ENCODE data around the gene ZNF335.
A peak's percentile ranks its signal among the peaks of the same experiment; 100 is the strongest.
"Not testable (repeated sequence)": the region's sequence is repeated elsewhere in the genome, so short reads cannot be mapped to it uniquely, and the experiment has no call there.

Gene ZNF335

DNA sequence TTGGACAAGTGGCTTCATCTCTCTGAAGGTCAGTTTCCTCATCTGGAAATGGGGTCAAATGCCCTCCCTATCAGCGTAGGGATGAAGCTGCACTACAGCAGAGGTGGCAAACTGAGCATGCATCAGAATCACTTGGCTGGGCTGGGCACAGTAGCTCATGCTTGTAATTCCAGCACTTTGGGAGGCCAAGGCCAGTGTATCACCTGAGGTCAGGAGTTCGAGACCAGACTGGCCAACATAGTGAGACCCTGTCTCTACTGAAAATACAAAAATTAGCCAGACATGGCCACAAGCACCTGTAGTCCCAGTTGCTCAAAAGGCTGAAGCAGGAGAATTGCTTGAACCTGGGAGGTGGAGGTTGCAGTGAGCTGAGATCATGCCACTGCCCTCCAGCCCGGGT lies 30.0 kb upstream of the ZNF335 start:
- DNase-seq, result no peak
- in situ Hi-C loops (cut with MboI; ENCODE audit: low pct_unique_long_range_greater_than_20kb, low sequenced_read_pairs), result no loop called here

DNA sequence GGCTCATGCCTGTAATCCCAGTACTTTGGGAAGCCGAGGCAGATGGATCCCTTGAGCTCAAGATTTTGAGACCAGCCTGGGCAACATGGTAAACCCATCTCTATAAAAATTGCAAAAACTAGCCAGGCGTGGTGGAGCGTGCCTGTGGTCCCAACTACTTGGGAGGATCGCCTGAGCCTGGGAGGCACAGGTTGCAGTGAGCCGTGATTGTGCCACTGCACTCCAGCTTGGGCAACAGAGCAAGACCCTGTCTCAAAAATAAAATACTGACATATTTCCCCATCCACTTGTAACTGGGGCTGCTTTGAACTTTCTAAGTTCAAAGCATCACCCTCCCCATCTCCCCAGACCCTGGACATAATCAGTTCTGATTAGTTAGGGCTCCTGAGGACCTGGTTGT lies 29.5 kb upstream of the ZNF335 start:
- DNase-seq, result no peak
- in situ Hi-C loops (cut with MboI; ENCODE audit: low pct_unique_long_range_greater_than_20kb, low sequenced_read_pairs), result no loop called here

DNA sequence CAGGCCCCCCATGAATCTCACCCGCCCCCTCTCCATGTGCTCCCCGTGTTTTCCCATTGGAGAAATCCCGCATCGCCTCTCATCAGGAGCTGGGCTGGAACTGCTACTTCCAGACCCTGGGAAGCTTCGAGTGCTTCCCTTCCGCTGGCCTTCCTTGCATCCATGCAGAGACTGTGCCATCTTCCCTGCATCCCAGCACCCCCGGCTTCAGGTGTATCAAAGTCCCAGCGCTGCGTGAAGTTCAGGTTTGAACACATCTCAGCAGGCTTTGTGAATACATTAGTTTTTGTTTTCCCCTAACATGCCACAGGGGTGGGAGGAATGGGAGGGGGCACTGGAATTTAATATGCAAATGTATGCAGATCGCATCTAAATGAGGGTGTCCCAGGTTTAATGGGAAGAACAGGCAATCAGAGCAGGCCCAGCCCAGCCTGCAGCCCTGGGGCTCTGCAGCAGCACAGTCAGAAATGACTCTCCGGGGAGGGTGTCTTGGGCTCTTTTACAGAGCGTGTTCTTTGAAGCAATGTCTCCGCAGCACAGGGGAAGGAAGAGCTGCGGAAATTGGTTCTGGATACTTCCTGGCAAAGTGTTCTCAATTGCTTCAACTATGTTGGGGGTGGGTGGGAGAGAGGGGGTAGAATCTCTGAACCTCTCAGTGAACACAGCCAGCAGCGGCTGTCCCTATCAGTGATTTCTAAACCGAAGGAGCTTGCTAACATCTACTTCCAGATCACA lies 28.4 kb upstream of the ZNF335 start:
- no peak for DNase-seq
- in situ Hi-C loops (cut with MboI; ENCODE audit: low pct_unique_long_range_greater_than_20kb, low sequenced_read_pairs), result no loop called here

DNA sequence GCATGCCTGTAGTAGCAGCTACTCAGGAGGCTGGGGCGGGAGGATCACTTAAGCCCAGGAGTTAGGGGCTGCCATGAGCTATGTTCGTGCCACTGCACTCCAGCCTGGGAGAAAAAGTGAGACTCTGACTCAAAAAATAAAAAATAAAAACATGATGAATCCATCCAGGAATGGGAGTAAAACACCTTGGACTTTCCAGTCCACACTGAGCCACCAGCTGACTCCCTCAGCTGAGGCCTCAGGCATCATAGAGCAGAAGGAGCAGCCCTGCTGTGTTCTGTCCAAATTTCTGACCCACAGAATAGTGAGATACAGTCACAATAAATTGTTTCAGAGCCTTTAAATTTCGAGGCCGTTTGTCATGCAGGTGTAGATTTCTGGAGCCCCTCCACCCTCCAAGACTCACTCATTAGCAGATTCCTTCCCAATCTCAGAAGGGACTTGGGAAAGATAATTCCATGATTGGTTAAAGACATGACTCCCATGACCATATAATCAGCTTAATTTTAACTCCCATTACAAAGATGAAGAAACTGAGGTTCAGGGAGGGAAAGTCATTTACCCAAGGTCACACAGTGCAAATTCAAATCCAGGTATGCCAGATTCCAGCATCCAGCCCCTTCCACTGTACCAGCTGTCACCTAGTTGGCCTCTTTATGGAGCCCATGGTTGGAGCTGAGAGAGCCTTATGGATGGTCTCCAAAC lies 27.7 kb upstream of the ZNF335 start:
- in situ Hi-C loops (cut with MboI; ENCODE audit: low pct_unique_long_range_greater_than_20kb, low sequenced_read_pairs), result no loop called here
- DNase-seq, result no peak

DNA sequence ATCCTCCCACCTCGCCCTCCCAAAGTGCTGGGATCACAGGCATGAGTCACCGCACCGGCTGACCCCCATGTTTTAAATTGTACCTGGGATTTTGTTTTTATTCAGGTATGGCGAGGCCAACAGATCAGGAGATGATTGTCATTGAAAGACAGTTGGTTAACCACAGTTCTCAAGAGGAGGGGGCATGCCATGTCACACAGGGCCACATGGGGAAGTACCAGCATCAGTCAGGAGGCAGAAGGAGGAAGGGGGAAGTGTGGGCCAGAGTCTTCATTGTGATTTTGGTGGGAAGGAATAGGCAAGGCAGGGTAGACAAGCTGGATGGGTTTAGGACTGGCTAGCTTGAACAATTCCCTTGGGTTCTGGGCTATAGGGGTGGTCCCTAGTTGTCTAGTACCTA lies 26.8 kb upstream of the ZNF335 start:
- in situ Hi-C loops (cut with MboI; ENCODE audit: low pct_unique_long_range_greater_than_20kb, low sequenced_read_pairs), result no loop called here
- DNase-seq, result peak; percentile 72

DNA sequence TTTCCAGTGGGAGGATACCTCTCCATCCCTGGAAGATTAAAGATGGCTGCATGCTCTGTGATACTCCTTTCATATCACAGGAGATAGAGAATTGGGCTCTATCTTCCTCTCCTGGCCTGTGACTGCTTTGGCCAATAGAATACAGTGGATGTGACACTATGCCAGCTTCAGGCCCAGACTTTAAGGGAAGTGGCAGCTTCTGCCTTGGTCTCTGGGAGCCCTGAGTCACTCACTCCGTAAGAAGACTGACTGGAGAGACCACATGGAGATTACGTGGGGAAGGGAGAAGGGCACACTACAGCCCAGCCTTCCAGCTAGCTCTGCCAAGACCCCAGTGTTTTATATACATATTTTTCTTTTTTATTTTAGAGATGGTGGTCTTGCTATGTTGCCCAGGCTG lies 26.3 kb upstream of the ZNF335 start:
- in situ Hi-C loops (cut with MboI; ENCODE audit: low pct_unique_long_range_greater_than_20kb, low sequenced_read_pairs), result no loop called here
- peak; percentile 48 for DNase-seq

DNA sequence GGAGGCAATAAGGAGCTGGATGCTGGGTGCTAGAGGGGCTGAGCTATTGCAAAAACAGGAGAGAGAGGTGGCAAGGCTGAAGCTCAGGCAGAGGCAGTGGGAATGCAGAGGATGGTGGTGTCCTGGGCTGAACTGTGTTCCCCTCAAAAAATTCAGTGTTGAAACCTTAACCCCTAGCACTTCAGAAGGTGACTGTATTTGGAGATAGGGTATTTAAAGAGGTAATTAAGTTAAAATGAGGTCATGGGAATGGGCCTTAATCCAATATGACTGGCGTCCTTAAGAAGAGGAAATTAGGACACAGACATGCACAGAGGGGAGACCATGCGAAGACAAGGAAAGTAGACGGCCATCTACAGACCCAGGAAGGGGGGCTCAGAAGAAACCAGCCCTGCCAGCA lies 25.2 kb upstream of the ZNF335 start:
- in situ Hi-C loops (cut with MboI; ENCODE audit: low pct_unique_long_range_greater_than_20kb, low sequenced_read_pairs), result no loop called here

DNA sequence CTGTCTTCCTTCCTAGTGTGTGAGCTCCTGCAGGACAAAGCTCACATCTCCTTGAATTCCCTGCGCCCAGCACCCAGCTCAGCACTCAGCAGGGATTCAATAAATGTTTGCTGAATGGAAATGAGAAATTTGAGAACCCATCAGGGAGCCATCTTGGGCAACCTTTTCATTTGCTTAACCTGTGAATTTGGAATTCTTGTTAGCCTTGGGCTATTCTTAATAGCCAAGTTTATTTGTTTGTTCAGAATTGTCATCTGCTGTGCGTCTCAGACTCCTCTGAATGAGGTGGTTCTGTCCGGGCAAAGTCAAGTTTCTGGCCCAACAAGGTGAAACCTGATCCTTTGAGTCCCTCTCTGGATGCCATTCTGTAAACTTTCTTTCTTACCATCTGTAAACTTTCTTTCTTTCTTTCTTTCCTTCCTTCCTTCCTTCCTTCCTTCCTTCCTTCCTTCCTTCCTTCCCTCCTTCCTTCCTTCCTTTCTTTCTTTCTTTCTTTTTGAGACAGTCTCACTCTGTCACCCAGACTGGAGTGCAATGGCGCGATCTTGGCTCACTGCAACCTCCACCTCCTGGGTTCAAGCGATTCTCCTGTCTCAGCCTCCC lies 23.6 kb upstream of the ZNF335 start:
- not testable (repeated sequence) for DNase-seq

More for the DNA sequence above, 25.2 kb upstream of the ZNF335 start:
- no peak for DNase-seq

DNA sequence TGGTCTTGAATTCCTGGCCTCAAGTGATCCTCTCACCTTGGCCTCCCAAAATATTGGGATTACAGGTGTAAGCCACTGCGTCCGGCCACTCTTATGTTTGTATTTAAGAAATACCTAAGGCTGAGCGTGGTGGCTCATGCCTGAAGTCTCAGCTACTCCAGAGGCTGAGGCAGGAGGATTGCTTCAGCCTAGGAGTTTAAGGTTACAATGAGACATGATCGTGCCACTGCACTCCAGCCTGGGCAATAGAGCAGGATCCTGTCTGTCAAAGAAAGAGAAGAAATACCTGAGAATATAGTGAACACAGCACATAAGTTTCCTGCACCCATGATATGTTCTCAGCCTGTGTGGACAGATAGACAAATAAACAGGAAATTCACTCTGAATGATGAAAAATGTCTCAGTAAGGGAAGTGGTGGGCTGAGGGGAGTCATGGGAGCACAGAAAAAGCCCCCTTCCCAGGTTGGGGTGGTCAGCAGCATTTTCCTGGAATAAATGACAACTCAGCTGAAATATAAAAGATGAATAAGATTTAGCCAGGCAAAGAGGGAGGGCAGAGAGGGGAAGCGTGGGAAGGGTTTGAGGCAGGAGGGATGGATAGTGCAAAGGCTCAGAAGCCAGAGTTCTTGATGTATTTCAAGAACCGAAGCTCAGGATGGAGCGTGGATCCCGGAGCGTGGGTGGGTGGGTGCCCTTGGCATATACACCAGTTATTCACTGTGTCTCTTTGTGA lies 22.9 kb upstream of the ZNF335 start:
- in situ Hi-C loops (cut with MboI; ENCODE audit: low pct_unique_long_range_greater_than_20kb, low sequenced_read_pairs), result no loop called here
- DNase-seq, result no peak

More for the DNA sequence above, 23.6 kb upstream of the ZNF335 start:
- in situ Hi-C loops (cut with MboI; ENCODE audit: low pct_unique_long_range_greater_than_20kb, low sequenced_read_pairs), result not testable (repeated sequence)

DNA sequence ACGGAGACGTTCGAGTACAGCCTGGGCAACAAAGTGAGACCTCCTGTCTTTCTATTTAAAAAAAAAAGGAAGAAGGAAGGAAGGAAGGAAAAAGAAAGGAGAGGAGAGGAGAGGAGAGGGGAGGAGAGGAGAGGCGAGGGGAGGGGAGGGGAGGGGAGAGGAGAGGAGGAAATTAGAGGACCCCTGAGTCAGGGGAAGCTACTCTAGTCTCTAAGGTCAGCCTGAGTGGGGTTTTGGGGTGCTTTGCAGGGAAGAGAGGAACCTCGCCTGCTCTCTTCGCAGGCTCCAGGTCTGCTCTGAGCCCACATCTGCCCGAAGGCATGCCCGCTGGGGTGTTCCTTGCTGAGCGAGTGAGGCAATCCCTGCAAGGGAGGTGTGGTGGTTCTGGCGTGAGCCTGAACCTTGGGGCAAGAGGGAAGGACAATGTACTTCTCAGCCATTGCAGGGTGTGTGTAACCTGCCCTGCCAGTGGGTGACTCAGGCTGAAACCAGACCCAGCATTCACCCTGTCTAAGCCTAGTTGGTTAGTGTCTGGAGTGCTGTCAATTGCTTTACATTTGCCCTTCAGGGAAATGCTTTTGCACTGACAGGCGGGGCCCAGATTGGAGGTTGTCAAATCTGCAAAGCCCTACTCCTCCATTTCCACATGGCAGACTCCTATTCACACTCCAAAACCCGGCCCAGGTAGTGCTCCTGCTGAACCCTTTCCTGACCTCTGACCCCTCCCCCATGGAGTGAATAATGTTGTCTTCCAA lies 21.4 kb upstream of the ZNF335 start:
- no peak for DNase-seq
- in situ Hi-C loops (cut with MboI; ENCODE audit: low pct_unique_long_range_greater_than_20kb, low sequenced_read_pairs), result no loop called here

DNA sequence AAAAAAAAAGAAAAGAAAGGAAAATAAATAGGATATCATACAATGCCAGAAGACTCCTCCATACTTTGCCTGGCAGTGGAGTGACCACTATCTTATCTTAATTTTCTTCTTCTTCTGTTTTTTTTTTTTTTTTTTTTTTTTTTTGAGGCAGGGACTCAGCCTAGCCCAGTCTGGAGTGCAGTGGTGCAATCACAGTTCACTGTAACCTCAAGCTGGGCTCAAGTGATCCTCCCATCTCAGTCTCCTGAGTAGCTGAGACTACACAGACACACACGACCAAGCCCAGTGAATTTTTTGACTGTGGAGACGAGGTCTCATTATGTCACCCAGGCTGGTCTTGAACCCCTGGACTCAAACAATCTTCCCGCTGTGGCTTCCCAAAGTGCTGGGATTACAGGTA lies 19.6 kb upstream of the ZNF335 start:
- in situ Hi-C loops (cut with MboI; ENCODE audit: low pct_unique_long_range_greater_than_20kb, low sequenced_read_pairs), result no loop called here
- DNase-seq, result no peak

DNA sequence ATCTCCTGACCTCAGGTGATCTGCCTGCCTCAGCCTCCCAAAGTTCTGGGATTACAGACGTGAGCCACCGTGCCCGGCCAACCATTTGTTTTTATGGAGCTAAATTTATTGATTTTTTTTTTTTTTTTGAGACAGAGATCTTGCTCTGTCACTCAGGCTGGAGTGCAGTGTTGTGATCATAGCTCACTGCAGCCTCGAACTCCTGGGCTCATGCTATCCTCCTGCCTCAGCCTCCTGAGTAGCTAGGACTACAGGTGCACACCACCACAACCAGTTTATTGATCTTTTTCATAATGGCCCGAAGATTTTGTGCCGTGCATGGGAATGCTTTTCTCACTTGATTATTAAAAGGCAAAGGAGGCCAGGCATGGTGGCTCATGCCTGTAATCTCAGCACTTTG lies 16.8 kb upstream of the ZNF335 start:
- DNase-seq; in situ Hi-C loops (cut with MboI; ENCODE audit: low pct_unique_long_range_greater_than_20kb, low sequenced_read_pairs): not testable (repeated sequence)

DNA sequence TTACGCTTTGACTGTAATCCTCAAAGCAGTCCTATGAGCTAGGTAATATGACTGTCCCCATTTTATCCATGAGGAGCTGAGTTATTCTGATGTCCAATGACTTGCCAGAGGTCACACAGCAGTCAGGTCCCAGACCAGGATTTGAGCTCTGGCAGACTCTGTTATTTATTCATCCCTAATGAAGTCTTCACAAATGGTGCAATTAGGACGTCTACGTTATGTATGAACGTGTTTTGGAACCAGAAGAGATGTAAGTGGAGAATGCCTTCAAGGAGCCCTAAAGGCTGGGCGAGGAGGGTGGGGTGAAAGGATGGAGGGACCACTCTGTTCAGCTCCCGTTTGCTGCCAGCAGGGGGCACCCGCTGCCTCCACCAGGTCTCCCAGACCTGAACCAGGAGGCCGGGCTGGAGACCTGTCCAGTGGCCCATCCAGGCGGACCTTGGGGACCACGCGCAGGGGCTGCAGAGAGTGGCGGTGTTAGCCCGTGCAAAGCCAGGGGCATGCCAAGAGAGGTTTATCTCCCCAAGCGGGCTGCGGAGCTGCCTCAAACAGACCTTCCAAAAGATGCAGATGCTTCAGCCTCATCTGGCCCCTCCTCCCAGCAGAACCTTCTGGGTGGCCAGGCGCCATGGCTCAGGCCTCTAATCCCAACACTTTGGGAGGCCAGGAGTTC lies 15.2 kb upstream of the ZNF335 start:
- in situ Hi-C loops (cut with MboI; ENCODE audit: low pct_unique_long_range_greater_than_20kb, low sequenced_read_pairs), result no loop called here
- DNase-seq, result peak; percentile 89

DNA sequence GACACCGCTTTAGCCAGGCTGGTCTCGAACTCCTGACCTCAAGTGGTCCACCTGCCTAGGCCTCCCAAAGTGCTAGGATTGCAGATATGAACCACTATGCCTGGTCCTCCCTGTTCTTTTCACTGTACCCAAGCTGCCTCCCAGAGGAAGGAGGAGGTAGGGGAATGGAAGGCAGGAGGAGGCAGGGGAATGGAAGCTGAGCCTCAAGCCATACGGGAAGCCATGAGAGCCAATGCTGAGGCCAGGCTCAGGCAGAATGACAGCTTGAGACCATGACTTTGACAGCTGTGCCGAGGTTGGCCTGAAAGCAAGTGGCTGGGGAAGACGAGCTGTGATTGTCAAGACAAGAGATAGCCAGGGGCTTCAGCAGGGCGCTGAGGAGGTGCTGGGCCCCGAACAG lies 13.6 kb upstream of the ZNF335 start:
- peak; percentile 15 for DNase-seq
- in situ Hi-C loops (cut with MboI; ENCODE audit: low pct_unique_long_range_greater_than_20kb, low sequenced_read_pairs), result no loop called here

DNA sequence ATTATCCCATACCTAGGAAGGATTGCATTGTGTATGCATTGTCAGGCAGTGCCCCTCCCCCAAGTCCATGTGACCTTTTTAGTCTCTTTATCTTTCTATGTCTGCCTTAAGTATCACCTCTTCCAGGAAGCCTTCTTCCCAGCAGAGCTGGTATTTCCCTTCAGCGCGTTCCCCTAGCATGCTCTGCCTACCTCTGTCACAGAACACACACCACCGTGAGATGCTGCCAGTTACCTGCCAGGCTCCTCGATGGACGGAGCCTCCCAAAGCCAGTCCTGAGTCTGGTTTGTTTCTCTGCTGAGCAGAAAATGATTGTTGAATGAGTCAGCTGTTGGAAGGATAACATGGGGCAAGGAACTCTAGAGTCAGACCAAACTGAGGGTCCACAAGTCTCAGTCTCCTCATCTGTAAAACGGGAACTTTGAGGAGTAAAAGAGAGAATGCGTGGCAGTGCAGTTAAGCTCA lies 11.3 kb upstream of the ZNF335 start:
- DNase-seq, result no peak
- in situ Hi-C loops (cut with MboI; ENCODE audit: low pct_unique_long_range_greater_than_20kb, low sequenced_read_pairs), result no loop called here

DNA sequence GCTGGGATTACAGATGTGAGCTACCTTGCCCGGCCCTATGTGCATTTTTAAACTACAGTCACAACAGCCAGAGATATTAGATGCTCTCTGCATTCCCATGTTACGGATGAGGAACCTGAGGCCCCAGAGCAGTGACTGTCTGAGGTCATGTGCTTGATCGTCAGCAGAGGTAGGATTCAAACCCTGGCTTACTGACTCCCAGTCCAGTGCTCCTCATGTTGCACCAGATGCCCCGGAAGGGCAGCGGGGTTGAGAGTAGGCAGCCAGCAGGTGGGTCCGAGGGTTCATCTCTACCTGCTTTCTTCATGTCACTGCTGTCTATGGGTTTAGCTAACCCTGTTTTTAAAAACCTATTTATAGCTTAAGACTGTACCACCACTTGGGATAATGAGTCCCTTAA lies 9.3 kb upstream of the ZNF335 start:
- DNase-seq, result no peak
- in situ Hi-C loops (cut with MboI; ENCODE audit: low pct_unique_long_range_greater_than_20kb, low sequenced_read_pairs), result no loop called here

DNA sequence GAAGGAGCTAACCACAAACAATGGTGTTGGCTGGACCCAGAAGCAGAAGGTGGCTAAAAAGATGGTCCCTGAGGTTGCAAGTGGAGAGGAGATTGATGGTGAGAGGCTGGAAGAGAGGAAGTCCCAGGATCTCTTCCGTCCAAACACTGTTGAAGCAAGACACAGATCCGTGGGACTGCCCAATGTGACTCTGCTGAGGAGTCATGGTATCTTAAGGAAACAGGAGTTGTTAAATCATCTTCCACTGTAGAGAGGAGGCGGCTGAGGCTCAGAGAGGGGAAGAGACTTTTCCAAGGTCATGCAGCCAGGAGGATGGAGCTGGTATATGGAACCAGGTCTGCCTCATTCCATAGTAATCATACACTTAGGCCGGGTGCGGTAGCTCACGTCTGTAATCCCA lies 4.1 kb upstream of the ZNF335 start:
- DNase-seq, result no peak
- in situ Hi-C loops (cut with MboI; ENCODE audit: low pct_unique_long_range_greater_than_20kb, low sequenced_read_pairs), result no loop called here

DNA sequence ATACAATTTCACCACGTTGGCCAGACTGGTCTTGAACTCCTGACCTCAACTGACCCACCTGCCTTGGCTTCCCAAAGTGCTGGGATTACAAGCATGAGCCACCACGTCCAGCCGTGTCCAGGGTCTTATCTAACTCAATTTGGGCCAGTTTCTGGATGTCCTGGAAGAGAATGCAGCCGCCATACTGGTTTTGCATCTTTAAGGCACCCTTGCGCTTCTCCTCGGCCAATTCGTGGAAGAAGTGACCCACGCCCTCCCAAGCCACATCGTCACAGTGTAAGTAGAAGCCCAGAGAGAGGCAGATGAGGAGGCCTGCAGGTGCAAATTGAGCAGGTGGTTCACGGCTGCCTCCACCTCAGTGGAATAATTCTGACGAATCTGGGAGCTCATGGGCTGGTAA lies 3.7 kb upstream of the ZNF335 start:
- DNase-seq, result no peak
- in situ Hi-C loops (cut with MboI; ENCODE audit: low pct_unique_long_range_greater_than_20kb, low sequenced_read_pairs), result no loop called here

All from KBM-7 (cell line).